HCT116 (cell line): ENCODE results near the gene ZCWPW2. TPM values are rescaled to one million over a fixed set of nuclear protein-coding genes. Genes with fewer than 3 reads are reported as not detected.

ENCODE experiments used
- ATAC-seq: fragments of 200-7000 bp; cut with Tn5 transposase; 2 replicates; pipeline ENCODE4 v1.9.1; 2020; ENCODE audit warnings: mild to moderate bottlenecking, moderate library complexity
- BruUV-seq: library from RNA; stranded (reverse); fragments of 400-500 nt; replicated peaks from 2 replicates; lab custom pipeline; 2021; lab: Mats Ljungman, UMichigan
- CTCF ChIA-PET: fragments of 300-600 bp; sonication (Branson Sonifier 250); formaldehyde crosslinking; loops from one replicate; lab custom pipeline; 2021; ENCODE audit warnings: antibody characterized with exemption; lab: Charles Lee
- POLR2A ChIA-PET: fragments of 300-600, 350-600 bp; sonication (Branson Sonifier 250); formaldehyde crosslinking; loops from one replicate; lab custom pipeline; 2021; ENCODE audit warnings: antibody characterized with exemption; lab: Charles Lee
- RAD21 ChIA-PET, 2 experiments: fragments of 300-600 bp; sonication (Branson Sonifier 250); formaldehyde crosslinking; loops; one replicate each; lab custom pipeline; 2023; ENCODE audit warnings: low total read pairs in 2 of 2; ENCODE audit not compliant: uncharacterized antibody in 2 of 2, unreplicated experiment in 2 of 2, low non-redundant PET in 1 of 2; lab: Charles Lee
- DNase-seq: peaks from one replicate; pipeline ENCODE4 v3.0.0-alpha.2; 2010; ENCODE audit warnings: low read depth, low spot score
- H2AFZ ChIP-seq: fragments of 200-600 bp; shearing (Covaris generic), sonication (generic); 2 replicates; pipeline ENCODE4 v1.6.1; 2017; ENCODE audit warnings: low read depth, mixed run types, mixed read lengths, antibody characterized with exemption, low read length; ENCODE audit not compliant: poor library complexity, severe bottlenecking
- H3K27ac ChIP-seq: 2 replicates; pipeline ENCODE4 v1.5.1; 2012; ENCODE audit warnings: low read depth, low read length
- H3K27me3 ChIP-seq: fragments of 200-600 bp; sonication (generic); 2 replicates; pipeline ENCODE4 v1.6.1; 2016; ENCODE audit warnings: mixed run types, low read length, mixed read lengths; ENCODE audit not compliant: insufficient read depth
- H3K36me3 ChIP-seq, 2 experiments: fragments of 200-500 bp in 1 of 2; fragments of 200-600 bp in 1 of 2; sonication (Bioruptor generic) in 1 of 2; sonication (generic) in 1 of 2; 2 replicates each; pipeline versions ENCODE4 v1.5.1 to v1.6.1; 2014 to 2016; ENCODE audit warnings: low read length in 2 of 2, inconsistent platforms in 1 of 2, mixed read lengths in 1 of 2, mixed run types in 1 of 2; ENCODE audit not compliant: insufficient read depth in 2 of 2, control insufficient read depth in 1 of 2
- H3K4me1 ChIP-seq, 2 experiments: fragments of 200-600 bp in 1 of 2; sonication (generic) in 1 of 2; 2 replicates each; pipeline versions ENCODE4 v1.5.1 to v1.6.1; 2012 to 2017; ENCODE audit warnings: low read length in 2 of 2, inconsistent platforms in 1 of 2, mild to moderate bottlenecking in 1 of 2, mixed read lengths in 1 of 2, mixed run types in 1 of 2, moderate library complexity in 1 of 2; ENCODE audit not compliant: insufficient read depth in 2 of 2, control insufficient read depth in 1 of 2
- H3K4me2 ChIP-seq: fragments of 200-600 bp; sonication (generic); 2 replicates; pipeline ENCODE4 v1.6.1; 2017; ENCODE audit warnings: mixed run types, low read length, mixed read lengths
- H3K4me3 ChIP-seq, 2 experiments: fragments of 200-600 bp in 1 of 2; sonication (generic) in 1 of 2; replicated peaks in 1 of 2; 2 replicates each; pipeline ENCODE4 v1.5.1; 2011 to 2016; ENCODE audit warnings: low read length in 2 of 2, control low read depth in 1 of 2, low read depth in 1 of 2, mild to moderate bottlenecking in 1 of 2, mixed read lengths in 1 of 2, mixed run types in 1 of 2
- H3K79me2 ChIP-seq: fragments of 200-600 bp; sonication (generic); 2 replicates; pipeline ENCODE4 v1.6.1; 2017; ENCODE audit warnings: mild to moderate bottlenecking, mixed run types, low read length, moderate library complexity, mixed read lengths; ENCODE audit not compliant: insufficient read depth
- H3K9ac ChIP-seq: fragments of 200-600 bp; sonication (generic); 2 replicates; pipeline ENCODE4 v1.6.1; 2016; ENCODE audit warnings: low read length, mixed read lengths
- H3K9me2 ChIP-seq: fragments of 200-600 bp; sonication (generic), shearing (Covaris generic); 2 replicates; pipeline ENCODE4 v1.6.1; 2017; ENCODE audit warnings: mixed run types, mild to moderate bottlenecking, moderate library complexity; ENCODE audit not compliant: insufficient read depth
- H3K9me3 ChIP-seq, 2 experiments: fragments of 200-500 bp in 1 of 2; fragments of 200-600 bp in 1 of 2; sonication (Bioruptor generic) in 1 of 2; sonication (generic) in 1 of 2; 2 replicates each; pipeline ENCODE4 v1.6.1; 2014 to 2017; ENCODE audit warnings: low read length in 2 of 2, mixed read lengths in 2 of 2, inconsistent platforms in 1 of 2, low read depth in 1 of 2, mild to moderate bottlenecking in 1 of 2, mixed run types in 1 of 2, moderate library complexity in 1 of 2; ENCODE audit not compliant: control insufficient read depth in 1 of 2, insufficient read depth in 1 of 2
- H4K20me1 ChIP-seq: fragments of 200-600 bp; sonication (generic), shearing (Covaris generic); 2 replicates; pipeline ENCODE4 v1.6.1; 2017; ENCODE audit warnings: mixed run types, mild to moderate bottlenecking, moderate library complexity; ENCODE audit not compliant: insufficient read depth
- CBX3 ChIP-seq: IDR thresholded peaks from 2 replicates; pipeline ENCODE4 v1.6.1; 2012; ENCODE audit warnings: low read depth
- CEBPB ChIP-seq: IDR thresholded peaks from 2 replicates; pipeline ENCODE4 v1.6.1; 2012; ENCODE audit warnings: low read depth
- CTCF ChIP-seq, 3 experiments: fragments of 200-600 bp in 1 of 3; sonication (generic) in 1 of 3; IDR thresholded peaks in 2 of 3; conservative IDR thresholded peaks in 1 of 3; 2 replicates each; pipeline ENCODE4 v1.5.1; 2012 to 2017; ENCODE audit warnings: low read depth in 2 of 3, low read length in 2 of 3, antibody characterized with exemption in 1 of 3, borderline replicate concordance in 1 of 3, control low read depth in 1 of 3, mild to moderate bottlenecking in 1 of 3, mixed read lengths in 1 of 3, mixed run types in 1 of 3, moderate library complexity in 1 of 3; ENCODE audit not compliant: insufficient read depth in 1 of 3
- EZH2phosphoT487 ChIP-seq: fragments of 200-600 bp; IDR thresholded peaks from 2 replicates; pipeline ENCODE4 v1.6.1; 2018; ENCODE audit warnings: antibody characterized with exemption, borderline replicate concordance
- FOSL1 ChIP-seq: IDR thresholded peaks from 2 replicates; pipeline ENCODE4 v1.6.1; 2012; ENCODE audit warnings: low read depth
- MAX ChIP-seq: IDR thresholded peaks from 2 replicates; pipeline ENCODE4 v1.6.1; 2012
- RAD21 ChIP-seq: IDR thresholded peaks from 2 replicates; pipeline ENCODE4 v1.6.1; 2012; ENCODE audit warnings: low read depth, mild to moderate bottlenecking
- ZFX ChIP-seq: fragments of 450-650 bp; IDR thresholded peaks from 2 replicates; pipeline ENCODE4 v1.6.1; 2017
- intact Hi-C: fragments of 100-400 bp; cut with micrococcal nuclease; formaldehyde crosslinking; loops from 2 replicates; pipeline ENCODE4 v1.10.0; 2022
- total RNA-seq: library from RNA; stranded (reverse); gene quantifications from one replicate; pipeline ENCODE4 v1.2.1, GENCODE V29; 2021; ENCODE audit not compliant: unreplicated experiment
- TF ChIP-seq, protein P1 (sequence below): IDR thresholded peaks from 2 replicates; pipeline ENCODE4 v1.6.1; 2012
- TF ChIP-seq, protein P2 (sequence below): IDR thresholded peaks from 2 replicates; pipeline ENCODE4 v1.6.1; 2011; ENCODE audit warnings: mild to moderate bottlenecking, low read length, moderate library complexity; ENCODE audit not compliant: insufficient replicate concordance; ENCODE audit errors: extremely low read depth

ZCWPW2 gene
- total RNA-seq, 1 experiment from 2014 or later: 1.1 TPM

DNA sequence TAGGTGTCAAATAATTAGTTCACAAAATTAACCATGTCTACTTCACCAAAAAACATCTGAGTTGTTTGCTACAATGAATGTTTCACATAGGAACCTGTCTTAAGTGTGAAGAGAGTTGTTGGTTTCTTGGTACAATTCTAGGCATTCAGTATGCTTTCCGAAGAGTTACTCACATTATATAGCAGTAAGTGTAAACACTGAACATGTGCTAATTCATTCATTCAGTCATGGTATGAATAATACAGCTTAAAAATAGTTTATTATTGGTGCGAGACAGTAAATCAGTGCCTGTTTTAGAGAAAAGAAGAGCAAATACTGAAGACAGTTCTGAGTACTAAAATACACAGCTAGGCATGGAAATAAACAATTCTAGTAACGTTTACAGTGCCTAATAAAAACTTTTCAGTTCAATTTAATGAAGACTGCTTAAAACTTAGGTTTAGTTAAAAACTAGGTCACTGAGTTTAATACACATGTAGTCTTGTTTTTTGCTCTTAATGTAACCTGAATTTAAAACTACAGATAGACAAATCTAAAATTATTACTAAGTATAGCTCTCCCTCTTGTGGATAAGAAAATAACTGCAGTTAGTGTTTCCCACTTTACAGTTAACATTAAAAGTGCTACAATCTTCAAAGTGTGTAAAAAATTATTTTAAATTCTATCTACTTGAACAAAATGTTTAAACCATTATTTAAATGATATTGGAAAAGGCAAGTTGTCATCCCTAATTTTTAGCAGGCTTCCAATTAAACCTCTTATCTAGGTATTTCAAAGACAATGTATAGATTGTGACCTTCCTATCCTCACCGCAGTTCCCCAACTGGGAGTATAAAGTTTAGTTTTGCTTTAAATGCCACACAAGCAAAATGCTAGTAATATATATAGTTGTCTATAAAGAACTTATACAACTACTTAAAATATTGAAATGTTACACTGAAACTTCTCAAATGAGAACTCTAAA lies 20.1 kb upstream of the ZCWPW2 start:
- H4K20me1 ChIP-seq: no peaks in the 10 kb centered on the region
- ChIA-PET RAD21 (interaction anchor here (1.1 to 1.6 kb wide), 2 partner anchors 616 to 617 kb away, joined by 6 to 8 read pairs; no protein-coding TSS in a partner anchor), CTCF (interaction anchor here (0.7 to 5.2 kb wide), 13 partner anchors 8 to 1194 kb away, joined by 3 to 47 read pairs (median 5); partner anchors contain the start of genes AZI2, EOMES and ZCWPW2), POLR2A (interaction anchor here (1.0 kb wide), 1 partner anchor 15 kb away, joined by 3 read pairs; no protein-coding TSS in a partner anchor)
- no peak overlapping the region for H3K4me2 ChIP-seq
- no peaks in the 10 kb centered on the region for H3K9me3 ChIP-seq
- H3K36me3 ChIP-seq: peaks cover 16 to 29% of the 10 kb centered on the region in 2 experiments; a peak in 3 of 4 replicates
- no peak for TF ChIP-seq MAX
- TF ChIP-seq RAD21: peak; percentile 69
- TF ChIP-seq CEBPB: no peak
- TF ChIP-seq, protein P1, sequence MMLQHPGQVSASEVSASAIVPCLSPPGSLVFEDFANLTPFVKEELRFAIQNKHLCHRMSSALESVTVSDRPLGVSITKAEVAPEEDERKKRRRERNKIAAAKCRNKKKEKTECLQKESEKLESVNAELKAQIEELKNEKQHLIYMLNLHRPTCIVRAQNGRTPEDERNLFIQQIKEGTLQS: no peak
- no peak for TF ChIP-seq EZH2phosphoT487
- TF ChIP-seq CBX3: no peak
- no peak for TF ChIP-seq ZFX
- TF ChIP-seq, protein P2, sequence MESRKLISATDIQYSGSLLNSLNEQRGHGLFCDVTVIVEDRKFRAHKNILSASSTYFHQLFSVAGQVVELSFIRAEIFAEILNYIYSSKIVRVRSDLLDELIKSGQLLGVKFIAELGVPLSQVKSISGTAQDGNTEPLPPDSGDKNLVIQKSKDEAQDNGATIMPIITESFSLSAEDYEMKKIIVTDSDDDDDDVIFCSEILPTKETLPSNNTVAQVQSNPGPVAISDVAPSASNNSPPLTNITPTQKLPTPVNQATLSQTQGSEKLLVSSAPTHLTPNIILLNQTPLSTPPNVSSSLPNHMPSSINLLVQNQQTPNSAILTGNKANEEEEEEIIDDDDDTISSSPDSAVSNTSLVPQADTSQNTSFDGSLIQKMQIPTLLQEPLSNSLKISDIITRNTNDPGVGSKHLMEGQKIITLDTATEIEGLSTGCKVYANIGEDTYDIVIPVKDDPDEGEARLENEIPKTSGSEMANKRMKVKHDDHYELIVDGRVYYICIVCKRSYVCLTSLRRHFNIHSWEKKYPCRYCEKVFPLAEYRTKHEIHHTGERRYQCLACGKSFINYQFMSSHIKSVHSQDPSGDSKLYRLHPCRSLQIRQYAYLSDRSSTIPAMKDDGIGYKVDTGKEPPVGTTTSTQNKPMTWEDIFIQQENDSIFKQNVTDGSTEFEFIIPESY: no peak
- TF ChIP-seq CTCF (IDR thresholded peaks at IDR 0.05 in 2 of 3, conservative IDR thresholded peaks at IDR 0.05 in 1 of 3; ENCODE audit: borderline replicate concordance in 1 of 3, insufficient read depth in 1 of 3, low read depth in 2 of 3, low read length in 2 of 3): peak; percentile 25 to 75 (median 37); a peak in 3 of 6 replicates
- no peak for TF ChIP-seq FOSL1
- H3K4me3 ChIP-seq: no peak overlapping the region
- no peaks in the 10 kb centered on the region for H3K9me2 ChIP-seq
- no peak overlapping the region for H3K9ac ChIP-seq
- peak; percentile 32; the same call in 1 of the 2 replicates for ATAC-seq
- no peaks in the 10 kb centered on the region for H3K79me2 ChIP-seq
- BruUV-seq: no TSS peak
- no peak overlapping the region for H2AFZ ChIP-seq
- no peaks in the 10 kb centered on the region for H3K27me3 ChIP-seq
- intact Hi-C loops: loop anchor here (1.0 to 10.0 kb wide), 3 partner anchors 616 to 1196 kb away; no protein-coding TSS in a partner anchor
- H3K27ac ChIP-seq: no peak overlapping the region
- H3K4me1 ChIP-seq: no peaks in the 10 kb centered on the region
- DNase-seq: no peak
